ENCODE data around the gene NET1.

NET1 gene

DNA sequence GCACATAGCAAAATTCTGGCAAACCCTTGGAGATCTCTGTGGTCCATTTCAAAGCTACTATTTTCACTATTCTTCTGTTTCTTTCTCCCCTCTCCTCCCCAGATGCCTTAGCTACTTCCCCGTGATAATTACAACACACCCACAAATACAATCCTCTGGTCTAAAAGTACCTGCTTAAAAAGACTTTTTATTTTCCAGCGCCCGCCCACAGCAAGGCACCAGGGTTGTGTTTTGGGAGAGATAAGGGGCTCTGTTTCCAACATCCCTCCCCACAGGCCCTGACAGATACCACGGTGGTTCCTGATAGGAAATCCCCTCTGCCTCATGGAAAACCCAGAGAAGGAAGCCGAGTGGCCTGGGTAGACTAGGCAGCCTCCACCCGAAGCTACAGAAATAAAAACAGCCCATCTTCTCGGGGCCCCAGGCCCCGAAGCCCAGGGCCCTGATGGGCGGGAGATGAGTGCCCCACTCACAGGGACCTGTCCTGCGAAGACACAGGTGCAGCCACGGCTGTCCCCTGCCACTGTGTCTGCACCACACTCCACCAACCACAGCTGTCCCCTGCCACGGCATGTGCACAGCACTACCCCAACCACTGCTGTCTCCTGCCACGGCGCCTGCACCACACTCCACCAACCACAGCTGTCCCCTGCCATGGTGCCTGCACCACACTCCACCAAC, 67.3 kb downstream of the NET1 start:
- in situ Hi-C loops (cut with MboI; ENCODE audit: low sequenced_read_pairs) = no loop called here

DNA sequence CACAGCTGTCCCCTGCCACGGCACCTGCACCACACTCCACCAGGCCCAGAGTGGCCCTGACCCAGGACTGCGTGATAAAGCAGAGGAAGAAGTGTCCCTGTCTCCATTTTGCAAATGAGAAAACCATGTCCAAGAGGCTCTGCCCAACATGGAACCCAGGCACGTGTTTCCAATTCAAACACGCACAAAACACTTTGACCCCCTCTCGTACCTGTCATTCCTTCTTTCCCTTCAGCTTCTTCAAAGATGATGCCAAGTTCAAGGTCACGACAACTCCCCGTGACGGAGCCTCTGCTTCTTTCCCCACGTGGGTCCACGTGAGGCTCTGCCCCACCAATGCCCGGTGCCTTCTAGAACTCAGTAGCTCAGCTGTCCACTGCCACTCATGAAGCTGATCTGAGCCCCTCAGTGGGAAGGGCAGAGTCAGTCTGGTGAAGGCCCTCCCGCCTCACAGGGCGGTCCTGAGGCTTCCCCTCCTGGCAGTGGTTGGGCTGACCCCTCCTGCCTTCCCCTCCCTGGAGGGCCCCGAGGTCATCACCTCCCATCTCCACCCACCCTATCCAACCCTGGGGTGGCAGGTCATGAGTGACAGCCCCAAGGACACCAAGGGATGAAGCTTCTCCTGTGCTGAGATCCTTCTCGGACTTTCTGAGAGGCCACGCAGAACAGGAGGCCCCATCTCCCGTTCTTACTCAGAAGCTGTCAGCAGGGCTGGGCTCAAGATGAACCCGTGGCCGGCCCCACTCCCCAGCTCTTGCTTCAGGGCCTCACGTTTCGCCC, 68.0 kb downstream of the NET1 start:
- in situ Hi-C loops (cut with MboI; ENCODE audit: low sequenced_read_pairs) = no loop called here

GRCh38 chr10:5481121-5481520, 68.8 kb downstream of the NET1 start:
- in situ Hi-C loops (cut with MboI; ENCODE audit: low sequenced_read_pairs) = no loop called here

GRCh38 chr10:5482016-5482415, 69.7 kb downstream of the NET1 start:
- in situ Hi-C loops (cut with MboI; ENCODE audit: low sequenced_read_pairs) = no loop called here

DNA sequence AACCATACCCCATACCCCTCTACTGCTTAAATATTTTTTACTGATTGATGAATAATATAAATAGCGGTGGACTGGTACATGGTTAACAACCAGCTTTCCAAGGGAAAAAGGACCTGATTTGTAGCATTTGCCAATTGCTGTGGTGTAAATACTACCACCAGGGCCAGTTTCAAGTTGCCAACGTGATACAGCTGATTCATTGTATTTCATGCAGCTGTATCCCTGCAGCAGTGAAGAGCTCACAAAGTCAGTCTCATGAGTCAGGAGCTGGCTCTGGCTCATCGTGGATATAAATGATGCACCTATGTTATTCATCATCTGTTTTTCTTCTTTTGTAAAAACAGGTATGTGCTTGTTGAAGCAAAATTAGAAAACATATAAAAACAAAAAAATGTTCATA, 71.8 kb downstream of the NET1 start:
- in situ Hi-C loops (cut with MboI; ENCODE audit: low sequenced_read_pairs) = no loop called here

DNA sequence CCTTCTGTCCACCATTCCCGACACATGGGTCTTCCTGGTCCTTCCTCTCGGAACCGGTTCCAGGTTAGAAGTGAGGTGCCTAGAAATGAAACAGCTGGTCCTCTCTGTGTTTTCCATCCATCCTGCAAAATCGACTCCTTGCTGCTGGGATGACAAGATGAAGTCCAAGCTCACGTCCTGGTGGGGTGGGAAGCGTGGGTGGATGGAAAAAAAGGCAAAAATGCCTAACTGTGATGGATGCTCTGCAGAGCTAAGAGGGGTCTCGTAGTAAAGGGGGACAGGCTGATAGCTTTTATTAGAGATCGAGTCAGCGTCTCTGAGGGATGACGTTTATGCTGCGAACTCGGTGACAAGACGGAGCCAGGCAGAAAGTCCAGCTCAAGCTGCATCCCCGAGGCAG, 72.9 kb downstream of the NET1 start:
- in situ Hi-C loops (cut with MboI; ENCODE audit: low sequenced_read_pairs) = no loop called here

GRCh38 chr10:5485948-5486852, 73.8 kb downstream of the NET1 start:
- in situ Hi-C loops (cut with MboI; ENCODE audit: low sequenced_read_pairs) = no loop called here

DNA sequence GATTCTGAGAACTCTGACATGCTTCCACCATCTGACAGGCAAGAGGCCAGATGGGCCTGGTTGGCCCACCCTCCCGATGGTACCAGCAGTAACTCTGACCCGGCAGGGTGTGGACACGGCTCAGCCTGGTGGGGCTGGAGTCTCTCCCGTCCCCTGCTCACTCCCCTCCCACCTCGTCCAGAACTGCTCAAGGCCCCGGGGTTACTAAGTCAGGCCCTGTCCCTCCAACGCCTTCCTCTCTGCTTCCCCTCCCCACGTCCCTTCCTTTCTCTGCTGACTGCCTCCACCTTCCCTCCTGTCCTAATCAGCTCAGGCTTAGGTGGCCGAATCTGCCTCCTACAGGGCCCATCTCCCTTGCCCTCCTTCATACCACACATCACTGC, 74.5 kb downstream of the NET1 start:
- in situ Hi-C loops (cut with MboI; ENCODE audit: low sequenced_read_pairs) = no loop called here

DNA sequence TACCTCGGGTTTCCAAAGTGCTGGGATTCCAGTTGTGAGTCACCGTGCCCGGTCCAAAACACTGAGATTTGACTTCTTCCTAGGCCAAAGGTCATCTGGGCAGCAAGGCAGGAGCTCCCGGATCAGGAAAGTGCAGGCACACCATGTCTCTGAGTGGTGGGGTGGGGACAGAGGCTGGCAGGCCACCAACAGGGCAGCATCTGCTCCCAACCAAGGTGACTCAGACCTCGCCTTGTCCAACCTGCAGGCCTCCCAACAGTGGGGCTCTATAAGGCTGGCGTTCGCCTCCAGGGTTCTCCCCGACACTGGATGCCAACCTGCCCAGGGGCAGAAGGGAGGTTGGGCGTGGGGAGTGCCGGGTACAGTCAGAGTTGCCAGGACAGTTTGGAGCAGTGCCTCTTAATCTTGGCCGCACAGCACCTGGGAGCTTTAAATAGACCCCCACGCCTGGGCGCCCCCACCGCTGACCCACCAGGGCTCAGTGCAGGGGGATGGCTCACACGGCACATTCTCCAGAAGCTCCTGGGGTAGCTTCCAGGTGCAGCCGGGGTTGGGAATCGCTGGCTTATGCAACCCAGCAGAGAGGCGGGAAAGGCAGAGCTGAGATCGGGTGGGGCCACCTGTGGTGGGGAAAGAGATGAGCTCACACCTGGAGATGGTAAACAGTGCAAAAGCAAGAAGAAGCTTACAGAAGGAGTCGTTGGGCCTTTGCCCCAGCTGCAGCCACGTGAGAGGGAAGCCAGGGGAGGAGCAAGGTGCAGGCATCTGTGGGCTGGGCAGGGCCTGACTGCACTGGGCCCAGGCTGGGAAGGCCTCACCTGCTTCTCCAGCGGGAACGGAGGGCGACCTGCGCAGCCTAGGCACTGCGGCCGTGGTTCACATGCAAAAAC, 76.2 kb downstream of the NET1 start:
- in situ Hi-C loops (cut with MboI; ENCODE audit: low sequenced_read_pairs) = no loop called here

- in situ Hi-C loops (cut with MboI; ENCODE audit: low sequenced_read_pairs) = no loop called here
Measured at GRCh38 chr10:5490032-5490431, 77.7 kb downstream of the NET1 start.

- in situ Hi-C loops (cut with MboI; ENCODE audit: low sequenced_read_pairs) = no loop called here
Measured at GRCh38 chr10:5490698-5491464, 78.5 kb downstream of the NET1 start.

- in situ Hi-C loops (cut with MboI; ENCODE audit: low sequenced_read_pairs) = no loop called here
Measured at GRCh38 chr10:5491477-5491876, 79.1 kb downstream of the NET1 start.

- in situ Hi-C loops (cut with MboI; ENCODE audit: low sequenced_read_pairs) = no loop called here
Measured at GRCh38 chr10:5492322-5492855, 80.0 kb downstream of the NET1 start.

DNA sequence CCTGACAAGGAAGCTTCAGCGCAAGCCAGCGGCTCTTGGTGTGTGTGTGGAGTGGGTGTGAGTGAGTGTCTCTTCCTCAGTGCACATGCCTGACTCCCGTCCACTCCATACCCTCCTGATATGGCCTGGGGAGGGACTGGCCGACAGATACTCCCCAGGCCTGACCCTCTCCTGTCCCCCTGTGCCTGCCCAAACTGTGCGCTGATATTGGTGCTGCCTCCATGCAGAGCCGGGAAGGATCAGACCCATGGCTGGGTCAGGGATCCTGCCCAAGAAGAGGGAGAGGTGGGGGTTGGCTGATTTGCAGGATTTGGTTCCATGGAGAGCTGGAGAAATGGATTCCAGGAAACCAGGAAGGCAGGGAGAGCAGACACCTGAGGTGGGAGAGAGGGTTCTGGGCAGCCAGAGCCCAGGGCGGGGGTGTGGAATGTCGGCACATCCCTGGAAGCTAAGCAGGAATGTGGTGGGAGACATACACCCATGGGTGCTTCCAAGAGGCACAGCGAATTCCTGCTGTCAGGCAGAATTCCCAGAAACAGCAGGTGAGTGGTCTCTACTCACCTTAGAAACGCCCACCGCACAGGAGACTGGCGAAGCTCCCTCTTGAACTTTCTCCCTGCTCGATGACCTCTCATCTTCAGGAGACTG, 80.7 kb downstream of the NET1 start:
- in situ Hi-C loops (cut with MboI; ENCODE audit: low sequenced_read_pairs) = no loop called here

- in situ Hi-C loops (cut with MboI; ENCODE audit: low sequenced_read_pairs) = no loop called here
Measured at GRCh38 chr10:5493691-5494090, 81.3 kb downstream of the NET1 start.

DNA sequence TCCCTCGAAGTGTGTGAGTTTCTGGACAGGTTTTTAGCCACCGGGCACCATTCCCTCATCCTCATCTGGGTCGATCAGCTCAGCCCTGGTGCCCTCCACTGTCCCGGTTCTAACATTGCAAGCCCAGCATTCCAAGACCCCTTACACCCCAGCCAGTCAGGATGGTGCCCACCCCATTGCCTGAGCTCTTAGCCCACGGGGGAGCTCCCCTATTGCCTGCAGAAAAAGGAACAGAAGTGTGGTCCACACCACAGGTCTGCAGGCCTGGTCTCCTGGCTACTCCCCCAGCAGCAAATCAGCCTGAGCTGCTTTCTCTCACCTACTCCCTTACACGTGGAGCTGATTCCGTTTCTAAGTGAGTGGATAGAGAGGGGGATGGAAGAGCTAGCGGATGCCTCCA, 82.3 kb downstream of the NET1 start:
- in situ Hi-C loops (cut with MboI; ENCODE audit: low sequenced_read_pairs) = no loop called here

DNA sequence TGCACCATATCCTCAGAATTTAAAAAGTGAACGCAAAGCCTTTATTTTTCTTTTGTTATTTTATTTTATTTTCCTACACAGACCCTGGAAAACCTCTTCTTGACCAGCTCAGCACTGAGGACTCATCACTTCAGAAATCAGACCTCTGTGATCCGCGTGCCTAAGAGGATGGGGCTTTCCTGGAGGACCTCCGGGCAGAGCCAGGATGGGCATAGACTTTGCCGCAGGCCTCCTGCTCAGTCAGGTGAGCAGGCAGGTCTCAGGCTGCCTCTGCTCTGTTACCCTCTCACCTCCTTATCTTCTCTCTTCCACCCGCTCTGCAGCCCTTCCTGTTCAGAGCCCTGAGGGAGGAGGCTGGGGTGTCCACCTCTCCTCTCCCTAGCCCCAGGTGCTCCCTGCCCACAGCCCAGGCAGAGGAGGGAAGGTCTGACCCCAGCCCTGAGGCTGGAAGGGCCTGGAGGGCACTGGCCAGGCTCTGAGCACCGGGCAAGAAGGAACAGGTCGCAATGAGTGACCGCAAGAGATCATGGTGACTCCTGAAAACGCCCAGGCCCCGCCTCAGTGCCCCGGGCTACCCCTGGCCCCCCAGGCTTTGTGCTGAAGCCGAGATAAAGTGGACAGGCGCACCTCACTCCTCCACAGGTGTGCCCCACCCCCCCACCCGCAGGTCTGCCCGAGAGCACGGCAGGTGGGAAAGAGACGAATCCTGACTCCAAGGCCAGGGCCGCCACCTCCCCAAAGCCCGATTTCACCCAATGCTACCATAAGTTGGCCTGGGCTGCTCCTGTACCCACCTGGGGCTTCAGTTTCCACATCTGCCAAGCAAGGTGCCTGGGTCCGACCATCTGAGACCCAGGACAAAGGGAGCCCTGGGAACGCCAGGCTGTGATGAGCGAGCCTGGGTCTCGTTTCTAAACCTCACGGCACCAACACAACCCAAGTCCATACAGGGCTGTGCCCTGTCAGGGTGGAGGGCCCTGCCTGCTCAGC, 84.2 kb downstream of the NET1 start:
- in situ Hi-C loops (cut with MboI; ENCODE audit: low sequenced_read_pairs) = no loop called here

GRCh38 chr10:5497289-5497688, 84.9 kb downstream of the NET1 start:
- in situ Hi-C loops (cut with MboI; ENCODE audit: low sequenced_read_pairs) = no loop called here
